GM19023 (cell line): ENCODE measurements around the gene ACSL6.

ENCODE experiments used
- ATAC-seq: cut with Tn5 transposase; IDR thresholded peaks from one replicate; pipeline ENCODE4 v1.9.1; 2021; ENCODE audit warnings: mild to moderate bottlenecking, moderate library complexity; ENCODE audit not compliant: unreplicated experiment

The ACSL6 gene

GRCh38 chr5:131984956-131985665 is 26.3 kb downstream of the ACSL6 start:
- ATAC-seq, result no peak

GRCh38 chr5:131983244-131983771 is 28.1 kb downstream of the ACSL6 start:
- no peak for ATAC-seq

GRCh38 chr5:131981516-131981915 is 29.9 kb downstream of the ACSL6 start:
- no peak for ATAC-seq

- no peak for ATAC-seq
Measured at GRCh38 chr5:131980696-131981095, 30.8 kb downstream of the ACSL6 start.

GRCh38 chr5:131979816-131980215 is 31.6 kb downstream of the ACSL6 start:
- no peak for ATAC-seq

GRCh38 chr5:131977212-131977604 is 34.2 kb downstream of the ACSL6 start:
- ATAC-seq, result no peak

- no peak for ATAC-seq
Measured at GRCh38 chr5:131976414-131977211, 34.8 kb downstream of the ACSL6 start.

GRCh38 chr5:131974956-131975726 is 36.3 kb downstream of the ACSL6 start:
- ATAC-seq, result no peak

- no peak for ATAC-seq
Measured at GRCh38 chr5:131974622-131974955, 36.9 kb downstream of the ACSL6 start.

GRCh38 chr5:131974016-131974415 is 37.4 kb downstream of the ACSL6 start:
- no peak for ATAC-seq

GRCh38 chr5:131973089-131973712 is 38.3 kb downstream of the ACSL6 start:
- no peak for ATAC-seq

- ATAC-seq, result no peak
Measured at GRCh38 chr5:131968396-131968954, 43.0 kb downstream of the ACSL6 start.

- no peak for ATAC-seq
Measured at GRCh38 chr5:131966551-131966950, 44.9 kb downstream of the ACSL6 start.

- ATAC-seq, result no peak
Measured at GRCh38 chr5:131965826-131966415, 45.5 kb downstream of the ACSL6 start.

- ATAC-seq, result no peak
Measured at GRCh38 chr5:131959906-131960305, 51.6 kb downstream of the ACSL6 start.

- ATAC-seq, result no peak
Measured at GRCh38 chr5:131959136-131959535, 52.3 kb downstream of the ACSL6 start.

- no peak for ATAC-seq
Measured at GRCh38 chr5:131957721-131958441, 53.6 kb downstream of the ACSL6 start.

- ATAC-seq, result no peak
Measured at GRCh38 chr5:131953969-131954368, 57.5 kb downstream of the ACSL6 start.

- no peak for ATAC-seq
Measured at GRCh38 chr5:131952301-131952857, 59.1 kb downstream of the ACSL6 start.
